ENCODE measurements around the gene CD300H.

DNA sequence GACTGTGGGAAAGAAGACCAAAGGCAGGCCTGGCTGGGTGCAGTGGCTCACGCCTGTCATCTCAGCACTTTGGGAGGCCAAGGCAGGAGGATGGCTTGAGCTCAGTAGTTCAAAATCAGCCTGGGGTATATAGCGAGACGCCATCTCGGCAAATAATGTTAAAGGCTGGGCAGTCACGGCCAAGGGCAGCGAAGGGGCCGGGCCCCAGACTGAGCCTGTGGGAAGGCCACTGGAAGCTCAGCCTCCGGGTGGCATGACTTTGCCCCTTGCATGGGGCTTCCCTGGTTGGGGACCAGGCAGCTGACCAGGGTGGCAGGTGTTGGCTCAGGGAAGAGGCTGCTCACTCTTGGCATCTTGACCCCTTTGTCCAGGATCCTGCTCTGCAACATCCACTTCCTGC, 38.7 kb upstream of the CD300H start:
- TF ChIP-seq, protein P1, sequence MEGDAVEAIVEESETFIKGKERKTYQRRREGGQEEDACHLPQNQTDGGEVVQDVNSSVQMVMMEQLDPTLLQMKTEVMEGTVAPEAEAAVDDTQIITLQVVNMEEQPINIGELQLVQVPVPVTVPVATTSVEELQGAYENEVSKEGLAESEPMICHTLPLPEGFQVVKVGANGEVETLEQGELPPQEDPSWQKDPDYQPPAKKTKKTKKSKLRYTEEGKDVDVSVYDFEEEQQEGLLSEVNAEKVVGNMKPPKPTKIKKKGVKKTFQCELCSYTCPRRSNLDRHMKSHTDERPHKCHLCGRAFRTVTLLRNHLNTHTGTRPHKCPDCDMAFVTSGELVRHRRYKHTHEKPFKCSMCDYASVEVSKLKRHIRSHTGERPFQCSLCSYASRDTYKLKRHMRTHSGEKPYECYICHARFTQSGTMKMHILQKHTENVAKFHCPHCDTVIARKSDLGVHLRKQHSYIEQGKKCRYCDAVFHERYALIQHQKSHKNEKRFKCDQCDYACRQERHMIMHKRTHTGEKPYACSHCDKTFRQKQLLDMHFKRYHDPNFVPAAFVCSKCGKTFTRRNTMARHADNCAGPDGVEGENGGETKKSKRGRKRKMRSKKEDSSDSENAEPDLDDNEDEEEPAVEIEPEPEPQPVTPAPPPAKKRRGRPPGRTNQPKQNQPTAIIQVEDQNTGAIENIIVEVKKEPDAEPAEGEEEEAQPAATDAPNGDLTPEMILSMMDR (conservative IDR thresholded peaks at IDR 0.05 in 1 of 2, IDR thresholded peaks at IDR 0.05 in 1 of 2; ENCODE audit: extremely low read depth in 1 of 2, insufficient read depth in 1 of 2, low read depth in 1 of 2, low read length in 2 of 2), result no peak
- no peak for TF ChIP-seq EZH2 (IDR thresholded peaks at IDR 0.05; ENCODE audit: borderline replicate concordance, low read length)

All from mammary epithelial cell (primary cell).